ENCODE results near the gene LAMC3.

- TF ChIP-seq CTCF (IDR thresholded peaks at IDR 0.05; ENCODE audit: poor library complexity), result no peak
- no peak for TF ChIP-seq EZH2phosphoT487 (IDR thresholded peaks at IDR 0.05; ENCODE audit: low read depth, severe bottlenecking, unreplicated experiment)
Observed at GRCh38 chr9:131032384-131032783, 23.4 kb downstream of the LAMC3 start.
